K562 (cell line): ENCODE data around the gene ATP2B1. TPM values are rescaled to one million over a fixed set of nuclear protein-coding genes. Genes with fewer than 3 reads are reported as not detected.
A peak's percentile ranks its signal among the peaks of the same experiment; 100 is the strongest.

ENCODE experiments used
- ATAC-seq: fragments of 200-7000 bp; cut with Tn5 transposase; 3 replicates; pipeline ENCODE4 v1.9.1; 2020; ENCODE audit warnings: moderate library complexity
- BruUV-seq: library from RNA; stranded (reverse); fragments of 400-500 nt; replicated peaks from 2 replicates; lab custom pipeline; 2021; lab: Mats Ljungman, UMichigan
- CTCF ChIA-PET: fragments of 300-600 bp; formaldehyde crosslinking; extraction: SDS; loops from one replicate; lab custom pipeline; 2021; ENCODE audit warnings: low intra/inter-chr PET ratio; lab: Yijun Ruan, JAX
- POLR2A ChIA-PET: fragments of 300-600, 350-650 bp; sonication (Branson Sonifier 250); formaldehyde crosslinking; extraction: SDS; loops from one replicate; lab custom pipeline; 2021; ENCODE audit warnings: antibody characterized with exemption, inconsistent platforms; lab: Yijun Ruan, JAX
- DNase-seq, 4 experiments: peaks; one replicate each; pipeline versions ENCODE4 v3.0.0 to v3.0.0-alpha.2; 2011 to 2018; ENCODE audit warnings: low spot score in 3 of 4, mixed read lengths in 3 of 4; ENCODE audit errors: extremely low read depth in 1 of 4
- FAIRE-seq: peaks from 2 replicates; lab custom pipeline; 2011; peaks lifted over from hg19 to GRCh38; lab: Jason Lieb, UNC
- H2AFZ ChIP-seq: 2 replicates; pipeline ENCODE4 v1.6.0; 2011; ENCODE audit warnings: low read depth, low read length, control low read depth, inconsistent platforms
- H3K27ac ChIP-seq: fragments of 200-600 bp; 3 replicates; pipeline ENCODE4 v1.8.0; 2011; ENCODE audit warnings: low read depth, mild to moderate bottlenecking, control low read depth, inconsistent platforms, low read length, moderate library complexity, mixed read lengths; ENCODE audit errors: extremely low read depth
- H3K27me3 ChIP-seq, 2 experiments: fragments of 300-600 bp in 1 of 2; 2 replicates in 1 of 2; 3 replicates in 1 of 2; pipeline versions ENCODE4 v1.6.0 to v1.8.0; 2011; ENCODE audit warnings: inconsistent platforms in 2 of 2, low read length in 2 of 2, mild to moderate bottlenecking in 1 of 2, mixed read lengths in 1 of 2, moderate library complexity in 1 of 2; ENCODE audit not compliant: control insufficient read depth in 2 of 2, insufficient read depth in 2 of 2
- H3K36me3 ChIP-seq: fragments of 300-600 bp; 3 replicates; pipeline ENCODE4 v1.8.0; 2011; ENCODE audit warnings: mild to moderate bottlenecking, low read length, inconsistent platforms; ENCODE audit not compliant: control insufficient read depth, insufficient read depth
- H3K4me1 ChIP-seq, 2 experiments: fragments of 200-600 bp in 1 of 2; replicated peaks in 1 of 2; 2 replicates in 1 of 2; 3 replicates in 1 of 2; pipeline versions ENCODE4 v1.5.1 to v1.8.0; 2011; ENCODE audit warnings: inconsistent platforms in 2 of 2, low read length in 2 of 2, mild to moderate bottlenecking in 1 of 2, mixed read lengths in 1 of 2, moderate library complexity in 1 of 2; ENCODE audit not compliant: control insufficient read depth in 2 of 2, insufficient read depth in 2 of 2
- H3K4me2 ChIP-seq: 2 replicates; pipeline ENCODE4 v1.6.1; 2011; ENCODE audit warnings: low read length, control low read depth, inconsistent platforms, mixed read lengths; ENCODE audit not compliant: insufficient read depth
- H3K4me3 ChIP-seq: fragments of 200-600 bp; sonication (generic), shearing (Covaris generic); 2 replicates; pipeline ENCODE4 v1.5.1; 2016; ENCODE audit warnings: control low read depth, inconsistent platforms
- H3K79me2 ChIP-seq: fragments of 200-600 bp; 3 replicates; pipeline ENCODE4 v1.8.0; 2011; ENCODE audit warnings: low read length, inconsistent platforms; ENCODE audit not compliant: control insufficient read depth, insufficient read depth
- H3K9ac ChIP-seq, 2 experiments: 2 replicates each; pipeline versions ENCODE4 v1.6.0 to v1.6.1; 2011; ENCODE audit warnings: low read depth in 2 of 2, low read length in 2 of 2, control low read depth in 1 of 2, inconsistent platforms in 1 of 2, mild to moderate bottlenecking in 1 of 2, mixed read lengths in 1 of 2; ENCODE audit not compliant: insufficient read depth in 1 of 2
- H3K9me1 ChIP-seq: one replicate; pipeline ENCODE4 v1.6.0; 2011; ENCODE audit warnings: inconsistent platforms, mild to moderate bottlenecking, low read length, moderate library complexity; ENCODE audit not compliant: control insufficient read depth, insufficient read depth
- H3K9me3 ChIP-seq: replicated peaks from 2 replicates; pipeline ENCODE4 v1.5.1; 2011; ENCODE audit warnings: low read depth, low read length, inconsistent platforms; ENCODE audit not compliant: control insufficient read depth, insufficient read depth
- H4K20me1 ChIP-seq: replicated peaks from 2 replicates; pipeline ENCODE4 v1.6.1; 2011; ENCODE audit warnings: low read length, inconsistent platforms, mixed read lengths; ENCODE audit not compliant: control insufficient read depth, insufficient read depth
- CBX2 ChIP-seq: fragments of 200-600 bp; sonication (generic); IDR thresholded peaks from one replicate; pipeline ENCODE4 v1.6.1; 2012; ENCODE audit warnings: mild to moderate bottlenecking, low read length, inconsistent platforms; ENCODE audit not compliant: insufficient read depth, poor library complexity, severe bottlenecking
- GTF2A2 ChIP-seq: IDR thresholded peaks from 2 replicates; pipeline ENCODE4 v1.6.1; 2016; ENCODE audit warnings: mild to moderate bottlenecking, missing genetic modification characterization, missing compliant biosample characterization
- ID3 ChIP-seq, 2 experiments: fragments of 250-450 bp in 1 of 2; fragments of 450-650 bp in 1 of 2; sonication (Bioruptor Pico) in 1 of 2; IDR thresholded peaks; 2 replicates each; pipeline versions ENCODE4 v1.6.1 to v1.8.0; 2016 to 2021; ENCODE audit warnings: mild to moderate bottlenecking in 2 of 2, moderate library complexity in 2 of 2, missing compliant biosample characterization in 1 of 2, missing genetic modification characterization in 1 of 2
- KLF10 ChIP-seq: fragments of 250-450 bp; sonication (Bioruptor Pico); IDR thresholded peaks from 2 replicates; pipeline ENCODE4 v1.6.1; 2021; ENCODE audit warnings: matching md5 sums
- KLF13 ChIP-seq: fragments of 450-650 bp; IDR thresholded peaks from 2 replicates; pipeline ENCODE4 v1.6.1; 2016; ENCODE audit warnings: missing genetic modification characterization, low read depth, mild to moderate bottlenecking, missing compliant biosample characterization, moderate library complexity, borderline replicate concordance
- MCM7 ChIP-seq, 2 experiments: fragments of 450-650 bp; IDR thresholded peaks; 2 replicates each; pipeline ENCODE4 v1.6.1; 2016 to 2018
- MEF2D ChIP-seq: conservative IDR thresholded peaks from 2 replicates; pipeline ENCODE4 v1.6.1; 2016; ENCODE audit warnings: low read depth, missing genetic modification characterization, missing compliant biosample characterization
- MYBL2 ChIP-seq, 2 experiments: fragments of 450-650 bp in 1 of 2; sonication (generic) in 1 of 2; formaldehyde crosslinking in 1 of 2; IDR thresholded peaks; 2 replicates each; pipeline versions ENCODE4 v1.6.1 to v1.8.1; 2017 to 2022; ENCODE audit warnings: borderline replicate concordance in 1 of 2, inconsistent platforms in 1 of 2, low read depth in 1 of 2, mild to moderate bottlenecking in 1 of 2, missing genetic modification reagents in 1 of 2, moderate library complexity in 1 of 2
- MYC ChIP-seq, 2 experiments: fragments of 250-450 bp in 1 of 2; sonication (Bioruptor Pico) in 1 of 2; IDR thresholded peaks; 2 replicates each; pipeline versions ENCODE4 v1.5.1 to v1.6.1; 2012 to 2021; ENCODE audit warnings: low read depth in 2 of 2, borderline replicate concordance in 1 of 2, improper control_type of control experiment in 1 of 2, low read length in 1 of 2, mild to moderate bottlenecking in 1 of 2, moderate library complexity in 1 of 2
- RAD21 ChIP-seq, 2 experiments: fragments of 250-450 bp in 1 of 2; fragments of 450-650 bp in 1 of 2; sonication (Bioruptor Pico) in 1 of 2; formaldehyde crosslinking in 1 of 2; IDR thresholded peaks in 1 of 2; conservative IDR thresholded peaks in 1 of 2; 2 replicates each; pipeline versions ENCODE4 v1.4.0 to v1.8.0; 2020 to 2022; ENCODE audit warnings: mild to moderate bottlenecking in 2 of 2, moderate library complexity in 1 of 2
- TFE3 ChIP-seq: fragments of 450-650 bp; formaldehyde crosslinking; IDR thresholded peaks from 2 replicates; pipeline ENCODE4 v1.4.0; 2020; ENCODE audit warnings: mild to moderate bottlenecking, mixed read lengths
- TRIM25 ChIP-seq: fragments of 450-650 bp; IDR thresholded peaks from 2 replicates; pipeline ENCODE4 v1.7.0; 2016; ENCODE audit warnings: borderline replicate concordance
- XRCC5 ChIP-seq: fragments of 200-400 bp; formaldehyde crosslinking; IDR thresholded peaks from 2 replicates; pipeline ENCODE4 v1.6.1; 2017; ENCODE audit warnings: low read depth, mild to moderate bottlenecking, low read length
- ZNF197 ChIP-seq: fragments of 200-800 bp; sonication (Bioruptor generic); IDR thresholded peaks from 2 replicates; pipeline ENCODE4 v1.6.1; 2016; ENCODE audit warnings: low read depth, missing genetic modification characterization, missing compliant biosample characterization
- ZNF3 ChIP-seq: fragments of 250-450 bp; sonication (Bioruptor Pico); IDR thresholded peaks from 2 replicates; pipeline ENCODE4 v1.5.0; 2021; ENCODE audit warnings: mild to moderate bottlenecking, moderate library complexity
- ZNF316 ChIP-seq: fragments of 450-650 bp; IDR thresholded peaks from 2 replicates; pipeline ENCODE4 v1.6.1; 2016
- WGBS: fragments of 100-300 bp; shearing (Covaris generic); methylation state at CpG from one replicate; pipeline ENCODE4 v1.1.6; 2016; ENCODE audit warnings: low coverage, mixed read lengths; ENCODE audit not compliant: insufficient coverage; ENCODE audit errors: missing lambda C conversion rate; 5-methylcytosine and 5-hydroxymethylcytosine counted together
- in situ Hi-C: fragments of 300-500 bp; cut with MboI; formaldehyde crosslinking; loops from 4 replicates; pipeline ENCODE4 v1.15.0; 2018; ENCODE audit warnings: inconsistent platforms, mixed read lengths
- intact Hi-C: fragments of 100-400 bp; cut with micrococcal nuclease; formaldehyde crosslinking; loops from 2 replicates; pipeline ENCODE4 v1.14.2; 2022
- polyA plus RNA-seq, 8 experiments: library from polyadenylated mRNA; depleted of rRNA in 4 of 8; stranded (reverse) in 5 of 8; unstranded in 3 of 8; fragments of >200 nt; fragmentation: Nextera tagmentation in 2 of 8; fragmentation: Illumina TruSeq in 1 of 8; extraction: Ambion mirVana in 2 of 8; extraction: Trizol in 1 of 8; gene quantifications; 2 replicates each; pipeline versions ENCODE4 v1.2.1 to v1.2.3, GENCODE V29; 2011 to 2014; ENCODE audit warnings: inconsistent platforms in 1 of 8, missing spikeins in 1 of 8
- total RNA-seq, 7 experiments: library from RNA; depleted of rRNA in 6 of 7; stranded (reverse); fragments of >200 nt in 6 of 7; fragmentation: Illumina TruSeq in 2 of 7; extraction: Trizol in 2 of 7; gene quantifications; 2 replicates each; pipeline versions ENCODE4 v1.2.1 to v1.2.3, GENCODE V29; 2011 to 2021; ENCODE audit warnings: low replicate concordance in 1 of 7

Gene ATP2B1
- total and polyA plus RNA-seq, 9 of the 15 experiments (the other 6 are each of a cell fraction or from before 2014, with no cell fraction given): 8.6 to 39.0 (median 27.8) TPM

- 15% methylated on average over 4 of the region's 4 CpGs for WGBS
- H3K9me3 ChIP-seq: no peaks in the 10 kb centered on the region
- ChIA-PET CTCF (no interaction called here), POLR2A (interaction anchor here (0.6 kb wide), 1 partner anchor 1519 kb away, joined by 3 read pairs; no protein-coding TSS in a partner anchor)
- H3K79me2 ChIP-seq: no peaks in the 10 kb centered on the region
- H3K9ac ChIP-seq: no peak overlapping the region
- peak overlapping the region; percentile 49; the same call in 1 of the 2 replicates for H2AFZ ChIP-seq
- H3K27me3 ChIP-seq: no peaks in the 10 kb centered on the region
- no peak for FAIRE-seq
- no peak overlapping the region for H3K27ac ChIP-seq
- H3K4me1 ChIP-seq: peaks cover 0 to 17% of the 10 kb centered on the region in 2 experiments; a peak in 2 of 5 replicates
- no peak for DNase-seq
- no peak overlapping the region for H3K4me2 ChIP-seq
- in situ Hi-C loops: loop anchor here (5.0 to 25.0 kb wide), 2 partner anchors 550 to 1290 kb away; no protein-coding TSS in a partner anchor
- no peaks in the 10 kb centered on the region for H4K20me1 ChIP-seq
- intact Hi-C loops: loop anchor here (10.0 kb wide), 2 partner anchors 308 to 378 kb away; no protein-coding TSS in a partner anchor
- H3K36me3 ChIP-seq: no peaks in the 10 kb centered on the region
- no peak overlapping the region for H3K4me3 ChIP-seq
- no TSS peak for BruUV-seq
- no peak for ATAC-seq
- H3K9me1 ChIP-seq: no peaks in the 10 kb centered on the region
- TF ChIP-seq TFE3 (CRISPR knock-in tag) (no peak), MEF2D (no peak), MCM7 (IDR thresholded peaks at IDR 0.05) (no peak), XRCC5 (no peak), ZNF316 (peak; percentile 54; the same call in 1 of the 2 replicates), ZNF197 (CRISPR knock-in tag) (no peak), MYC (IDR thresholded peaks at IDR 0.05; ENCODE audit: low read depth, low read length) (no peak), MYC (CRISPR knock-in tag; IDR thresholded peaks at IDR 0.05; ENCODE audit: borderline replicate concordance, low read depth) (no peak), MYBL2 (IDR thresholded peaks at IDR 0.05; ENCODE audit: low read depth) (no peak), MYBL2 (CRISPR knock-in tag; IDR thresholded peaks at IDR 0.05; ENCODE audit: borderline replicate concordance) (no peak), KLF10 (CRISPR knock-in tag) (no peak), CBX2 (no peak), ID3 (CRISPR knock-in tag; IDR thresholded peaks at IDR 0.05) (no peak), ID3 (tag; IDR thresholded peaks at IDR 0.05) (no peak), KLF13 (no peak), RAD21 (CRISPR knock-in tag; conservative IDR thresholded peaks at IDR 0.05 in 1 of 2, IDR thresholded peaks at IDR 0.05 in 1 of 2) (0 out of 4 replicates have a peak, but pooled peaks of 1 of the 2 experiments have one; percentile 6), ZNF3 (CRISPR knock-in tag) (no peak), TRIM25 (no peak), GTF2A2 (tag) (no peak)
Measured at GRCh38 chr12:89547101-89547500, 161.5 kb downstream of the ATP2B1 start.
